Natural killer cell (primary cell): ENCODE measurements around the gene ALDH1A3. TPM values are rescaled to one million over a fixed set of nuclear protein-coding genes. Genes with fewer than 3 reads are reported as not detected.

Experiments
- ATAC-seq, 3 donors: fragments of 150-1000 bp in 2 of 3; fragments of 200-7000 bp in 1 of 3; cut with Tn5 transposase; 1 replicate in 1 of 3; 2 replicates in 2 of 3; pipeline ENCODE4 v1.10.0; 2021; ENCODE audit warnings: mild to moderate bottlenecking in 2 of 3, moderate library complexity in 2 of 3
- DNase-seq, 2 donors: peaks; one replicate each; pipeline versions ENCODE4 v3.0.0 to v3.0.0-alpha.2; 2013 to 2021; ENCODE audit warnings: mixed read lengths in 1 of 2
- H3K27ac ChIP-seq: one replicate; pipeline ENCODE4 v1.5.1; 2013; ENCODE audit warnings: mild to moderate bottlenecking, low read length
- H3K27me3 ChIP-seq: one replicate; pipeline ENCODE4 v1.6.1; 2013; ENCODE audit warnings: low read length; ENCODE audit not compliant: control insufficient read depth, insufficient read depth
- H3K36me3 ChIP-seq: one replicate; pipeline ENCODE4 v1.6.1; 2013; ENCODE audit warnings: low read length; ENCODE audit not compliant: control insufficient read depth, insufficient read depth
- H3K4me1 ChIP-seq: one replicate; pipeline ENCODE4 v1.6.1; 2013; ENCODE audit warnings: low read length; ENCODE audit not compliant: control insufficient read depth, insufficient read depth
- H3K4me3 ChIP-seq: one replicate; pipeline ENCODE4 v1.5.1; 2013; ENCODE audit warnings: low read length
- H3K9me3 ChIP-seq: one replicate; pipeline ENCODE4 v1.6.1; 2013; ENCODE audit warnings: low read length; ENCODE audit not compliant: control insufficient read depth, insufficient read depth
- H3K27ac Mint-ChIP-seq, 2 donors: one replicate each; pipeline ENCODE4 v1.8.0; 2022; ENCODE audit warnings: mild to moderate bottlenecking in 2 of 2, mixed read lengths in 2 of 2, moderate library complexity in 1 of 2
- H3K27me3 Mint-ChIP-seq, 2 donors: one replicate each; pipeline ENCODE4 v1.8.0; 2022; ENCODE audit warnings: low read depth in 2 of 2, mixed read lengths in 2 of 2
- H3K36me3 Mint-ChIP-seq: one replicate; pipeline ENCODE4 v1.8.0; 2022; ENCODE audit warnings: mixed read lengths
- H3K4me1 Mint-ChIP-seq, 2 donors: one replicate each; pipeline ENCODE4 v1.8.0; 2022; ENCODE audit warnings: mixed read lengths in 2 of 2
- H3K4me3 Mint-ChIP-seq: one replicate; pipeline ENCODE4 v1.8.0; 2022; ENCODE audit warnings: mild to moderate bottlenecking, moderate library complexity, mixed read lengths
- H3K9me3 Mint-ChIP-seq, 2 donors: one replicate each; pipeline ENCODE4 v1.8.0; 2022; ENCODE audit warnings: mixed read lengths in 2 of 2
- WGBS: methylation state at CpG from one replicate; pipeline ENCODE4 v1.1.7; 2013; ENCODE audit warnings: missing lambda C conversion rate; ENCODE audit not compliant: insufficient coverage; 5-methylcytosine and 5-hydroxymethylcytosine counted together
- intact Hi-C: fragments of 100-400 bp; cut with micrococcal nuclease; formaldehyde crosslinking; loops from one replicate; pipeline ENCODE4 v1.14.2; 2022
- total RNA-seq, 4 donors: library from RNA; stranded (reverse); fragments of 120-200 nt in 1 of 4; gene quantifications; one replicate each; pipeline versions ENCODE4 v1.2.3 to v1.2.4, GENCODE V29; 2013 to 2022
- TF ChIP-seq, protein P1 (sequence below): fragments of 200-600 bp; IDR thresholded peaks from one replicate; pipeline ENCODE4 v1.8.0; 2022; ENCODE audit warnings: antibody characterized with exemption

ALDH1A3 gene
- total RNA-seq, 3 donors from 2014 or later (not counting 1 experiment from before 2014, with no cell fraction given), result not detected

DNA sequence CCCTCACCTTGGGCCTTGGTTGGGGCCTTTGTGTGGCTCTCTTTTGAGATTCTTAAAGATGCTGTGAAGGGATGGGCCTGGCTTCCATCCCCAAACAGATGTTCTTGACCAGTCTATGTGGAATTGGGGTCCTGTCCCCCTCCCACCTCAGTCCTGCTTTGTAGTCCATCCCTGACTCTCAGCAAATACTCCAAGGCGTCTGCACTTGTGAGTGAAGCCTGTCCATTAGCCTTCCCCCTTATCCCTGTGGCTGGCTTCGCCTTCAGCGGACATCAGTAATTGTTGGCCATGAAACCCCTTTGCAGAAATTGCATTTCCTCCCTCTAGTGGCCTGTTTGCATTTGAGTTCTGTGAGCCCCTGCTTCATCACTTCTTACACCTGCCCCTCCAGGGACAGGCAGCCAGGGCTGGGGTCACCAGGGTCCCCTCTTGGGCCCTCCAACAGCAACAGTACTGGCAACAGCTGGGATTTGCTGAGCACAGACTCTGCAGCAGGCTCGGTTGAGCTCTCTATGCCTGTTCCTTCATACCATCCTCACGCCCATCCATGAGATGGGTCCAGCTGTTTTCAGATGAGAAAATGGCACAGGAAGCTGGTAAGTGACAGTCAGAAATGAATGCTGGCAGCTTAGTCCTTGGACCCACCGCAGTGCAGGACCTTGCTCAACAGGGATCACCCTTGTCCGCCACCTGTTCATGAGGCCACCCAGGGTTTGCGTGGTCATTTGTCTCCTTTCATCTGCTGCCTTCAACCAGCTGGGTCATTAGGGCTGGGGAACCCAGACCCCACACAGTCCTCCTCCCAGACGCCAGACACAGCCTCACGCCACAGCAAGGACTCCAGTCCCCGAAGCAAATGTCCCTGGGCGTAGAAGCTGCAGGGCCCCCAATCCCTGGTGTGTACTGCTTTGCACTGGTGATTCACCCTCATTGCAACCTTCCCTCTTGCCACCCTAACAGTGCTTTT, 30.6 kb downstream of the ALDH1A3 start:
- WGBS, result 90% methylated on average over 12 of the region's 12 CpGs
- Mint-ChIP-seq H3K9me3 (no peaks in the 10 kb centered on the region), H3K4me1 (no peaks in the 10 kb centered on the region), H3K27ac (no peak overlapping the region), H3K4me3 (no peak overlapping the region), H3K36me3 (no peaks in the 10 kb centered on the region), H3K27me3 (peaks cover 20 to 52% of the 10 kb centered on the region in 2 donors)
- H3K27ac ChIP-seq, result no peak overlapping the region
- no peaks in the 10 kb centered on the region for H3K36me3 ChIP-seq
- H3K27me3 ChIP-seq, result no peaks in the 10 kb centered on the region
- TF ChIP-seq, protein P1, sequence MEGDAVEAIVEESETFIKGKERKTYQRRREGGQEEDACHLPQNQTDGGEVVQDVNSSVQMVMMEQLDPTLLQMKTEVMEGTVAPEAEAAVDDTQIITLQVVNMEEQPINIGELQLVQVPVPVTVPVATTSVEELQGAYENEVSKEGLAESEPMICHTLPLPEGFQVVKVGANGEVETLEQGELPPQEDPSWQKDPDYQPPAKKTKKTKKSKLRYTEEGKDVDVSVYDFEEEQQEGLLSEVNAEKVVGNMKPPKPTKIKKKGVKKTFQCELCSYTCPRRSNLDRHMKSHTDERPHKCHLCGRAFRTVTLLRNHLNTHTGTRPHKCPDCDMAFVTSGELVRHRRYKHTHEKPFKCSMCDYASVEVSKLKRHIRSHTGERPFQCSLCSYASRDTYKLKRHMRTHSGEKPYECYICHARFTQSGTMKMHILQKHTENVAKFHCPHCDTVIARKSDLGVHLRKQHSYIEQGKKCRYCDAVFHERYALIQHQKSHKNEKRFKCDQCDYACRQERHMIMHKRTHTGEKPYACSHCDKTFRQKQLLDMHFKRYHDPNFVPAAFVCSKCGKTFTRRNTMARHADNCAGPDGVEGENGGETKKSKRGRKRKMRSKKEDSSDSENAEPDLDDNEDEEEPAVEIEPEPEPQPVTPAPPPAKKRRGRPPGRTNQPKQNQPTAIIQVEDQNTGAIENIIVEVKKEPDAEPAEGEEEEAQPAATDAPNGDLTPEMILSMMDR, result no peak
- H3K9me3 ChIP-seq, result no peaks in the 10 kb centered on the region
- DNase-seq, result no peak
- H3K4me1 ChIP-seq, result no peaks in the 10 kb centered on the region
- H3K4me3 ChIP-seq, result no peak overlapping the region
- intact Hi-C loops, result no loop called here
- no peak for ATAC-seq

DNA sequence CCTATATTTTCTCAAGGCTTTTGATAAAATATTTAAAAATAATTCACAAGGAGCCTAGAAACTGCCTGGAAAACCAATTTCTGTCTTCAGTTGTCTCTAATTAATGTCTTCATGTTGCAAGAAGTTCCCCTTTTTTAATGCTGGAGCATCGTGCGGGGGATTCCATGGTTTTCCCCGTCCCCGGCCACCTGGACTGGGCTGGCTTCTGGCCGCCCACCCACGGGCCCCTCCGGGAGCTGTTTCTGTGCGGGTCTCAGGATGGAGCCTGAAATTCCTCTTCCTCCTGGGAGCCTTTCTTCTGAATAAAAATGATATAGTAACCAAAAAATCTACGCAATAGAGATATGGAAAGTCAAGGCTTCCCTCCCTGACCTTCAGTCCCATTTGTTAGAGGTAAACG, 31.5 kb downstream of the ALDH1A3 start:
- H3K36me3 ChIP-seq, result no peaks in the 10 kb centered on the region
- H3K27ac ChIP-seq, result no peak overlapping the region
- Mint-ChIP-seq H3K27ac (no peak overlapping the region), H3K36me3 (no peaks in the 10 kb centered on the region), H3K9me3 (no peaks in the 10 kb centered on the region), H3K27me3 (peaks cover 20 to 51% of the 10 kb centered on the region in 2 donors), H3K4me3 (no peak overlapping the region), H3K4me1 (no peaks in the 10 kb centered on the region)
- no peak for DNase-seq
- no peak for ATAC-seq
- H3K27me3 ChIP-seq, result no peaks in the 10 kb centered on the region
- no peak overlapping the region for H3K4me3 ChIP-seq
- H3K9me3 ChIP-seq, result no peaks in the 10 kb centered on the region
- 85% methylated on average over 10 of the region's 10 CpGs for WGBS
- H3K4me1 ChIP-seq, result no peaks in the 10 kb centered on the region
- TF ChIP-seq, protein P1, result no peak
- intact Hi-C loops, result no loop called here

DNA sequence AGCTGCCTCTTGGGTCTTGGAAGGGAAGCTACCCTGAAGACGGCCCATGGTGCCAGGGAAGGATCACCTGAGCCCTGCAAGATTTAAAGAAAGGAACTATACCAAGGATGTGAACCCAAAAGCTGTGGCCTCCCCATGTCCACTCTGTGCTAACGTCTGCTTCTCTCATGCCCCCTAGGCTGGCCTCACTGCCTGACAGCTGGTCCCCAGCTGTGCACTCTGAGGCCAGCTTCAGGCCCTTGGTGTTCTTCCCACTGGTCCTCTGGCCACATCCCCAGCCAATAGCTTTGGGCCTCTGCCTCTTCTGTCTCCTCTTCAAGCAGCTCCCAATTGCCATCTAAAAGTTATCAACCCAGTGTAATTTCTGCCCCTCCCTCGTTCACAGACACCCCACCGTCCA, 34.3 kb downstream of the ALDH1A3 start:
- intact Hi-C loops, result no loop called here
- WGBS, result 79% methylated on average over 4 of the region's 4 CpGs
- no peaks in the 10 kb centered on the region for H3K9me3 ChIP-seq

More for the DNA sequence above, 34.3 kb downstream of the ALDH1A3 start:
- no peak overlapping the region for H3K27ac ChIP-seq
- ATAC-seq (no peak), DNase-seq (no peak)
- Mint-ChIP-seq H3K27me3 (peaks cover 29 to 63% of the 10 kb centered on the region in 2 donors), H3K4me1 (peaks cover 0 to 5% of the 10 kb centered on the region in 2 donors), H3K4me3 (no peak overlapping the region), H3K9me3 (no peaks in the 10 kb centered on the region), H3K27ac (no peak overlapping the region), H3K36me3 (no peaks in the 10 kb centered on the region)
- TF ChIP-seq, protein P1, result no peak
- H3K4me3 ChIP-seq, result no peak overlapping the region
- peaks cover 6% of the 10 kb centered on the region for H3K27me3 ChIP-seq
- peaks cover 5% of the 10 kb centered on the region for H3K4me1 ChIP-seq
- H3K36me3 ChIP-seq, result no peaks in the 10 kb centered on the region
